ENCODE data around the gene GRIK5. TPM values are rescaled to one million over a fixed set of nuclear protein-coding genes. Genes with fewer than 3 reads are reported as not detected.
A peak's percentile ranks its signal among the peaks of the same experiment; 100 is the strongest.
"Not testable (repeated sequence)": the region's sequence is repeated elsewhere in the genome, so short reads cannot be mapped to it uniquely, and the experiment has no call there.

Gene GRIK5
- polyA plus RNA-seq, 1 experiment, result 0.05 TPM

GRCh38 chr19:41993612-41994483 is 76.2 kb downstream of the GRIK5 start, which contains the start of gene ATP1A3:
ATP1A3 (minus strand) TSS chr19:41994230; CDS start chr19:41994076, 154 bp downstream.
- TF ChIP-seq CTCF (IDR thresholded peaks at IDR 0.05; ENCODE audit: low read depth, low read length), result no peak
- ChIA-PET POLR2A (no interaction called here), CTCF (no interaction called here)
- no peak for DNase-seq (ENCODE audit: low read depth, low spot score)
- Histone ChIP-seq H3K4me3 (ENCODE audit: low read depth, low read length) (peak within 1 kb of the TSS; percentile 22; the same call in 1 of the 2 replicates), H3K27me3 (ENCODE audit: control insufficient read depth, insufficient read depth, low read length) (peaks cover 25% of the 10 kb centered on the region), H3K27ac (ENCODE audit: low read depth, low read length) (no peak within 1 kb of the TSS), H3K9me3 (ENCODE audit: control insufficient read depth, insufficient read depth, low read length) (no peaks in the 10 kb centered on the region)

GRCh38 chr19:41991925-41992569 is 78.0 kb downstream of the GRIK5 start:
- H3K4me3 ChIP-seq (ENCODE audit: low read depth, low read length); H3K9me3 ChIP-seq (ENCODE audit: control insufficient read depth, insufficient read depth, low read length); POLR2A ChIA-PET; H3K27ac ChIP-seq (ENCODE audit: low read depth, low read length); DNase-seq (ENCODE audit: low read depth, low spot score): not testable (repeated sequence)
- peaks cover 19% of the 10 kb centered on the region for H3K27me3 ChIP-seq (ENCODE audit: control insufficient read depth, insufficient read depth, low read length)
- CTCF ChIA-PET, result interaction anchor here (1.6 kb wide), 1 partner anchor 43 kb away, joined by 5 read pairs; no protein-coding TSS in a partner anchor

GRCh38 chr19:41991025-41991424 is 79.0 kb downstream of the GRIK5 start:
- no peak for TF ChIP-seq CTCF (IDR thresholded peaks at IDR 0.05; ENCODE audit: low read depth, low read length)
- Histone ChIP-seq H3K27ac (ENCODE audit: low read depth, low read length) (no peak overlapping the region), H3K27me3 (ENCODE audit: control insufficient read depth, insufficient read depth, low read length) (peaks cover 17% of the 10 kb centered on the region), H3K9me3 (ENCODE audit: control insufficient read depth, insufficient read depth, low read length) (no peaks in the 10 kb centered on the region; the same call in 1 of the 2 replicates), H3K4me3 (ENCODE audit: low read depth, low read length) (no peak overlapping the region)
- DNase-seq (ENCODE audit: low read depth, low spot score), result no peak
- CTCF ChIA-PET, result interaction anchor here (1.6 kb wide), 1 partner anchor 44 kb away, joined by 5 read pairs; no protein-coding TSS in a partner anchor
- POLR2A ChIA-PET, result no interaction called here

GRCh38 chr19:41990615-41991014 is 79.4 kb downstream of the GRIK5 start:
- CTCF ChIA-PET, result no interaction called here
- H3K4me3 ChIP-seq (ENCODE audit: low read depth, low read length), result no peak overlapping the region
- no peak for TF ChIP-seq CTCF (IDR thresholded peaks at IDR 0.05; ENCODE audit: low read depth, low read length)
- H3K27ac ChIP-seq (ENCODE audit: low read depth, low read length), result no peak overlapping the region
- POLR2A ChIA-PET, result no interaction called here
- DNase-seq (ENCODE audit: low read depth, low spot score), result no peak
- peaks cover 20% of the 10 kb centered on the region for H3K27me3 ChIP-seq (ENCODE audit: control insufficient read depth, insufficient read depth, low read length)
- no peaks in the 10 kb centered on the region; the same call in 1 of the 2 replicates for H3K9me3 ChIP-seq (ENCODE audit: control insufficient read depth, insufficient read depth, low read length)

GRCh38 chr19:41990028-41990427 is 80.0 kb downstream of the GRIK5 start:
- no peaks in the 10 kb centered on the region; the same call in 1 of the 2 replicates for H3K9me3 ChIP-seq (ENCODE audit: control insufficient read depth, insufficient read depth, low read length)
- H3K27me3 ChIP-seq (ENCODE audit: control insufficient read depth, insufficient read depth, low read length), result peaks cover 16% of the 10 kb centered on the region
- no peak overlapping the region for H3K4me3 ChIP-seq (ENCODE audit: low read depth, low read length)
- CTCF ChIA-PET, result no interaction called here
- TF ChIP-seq CTCF (IDR thresholded peaks at IDR 0.05; ENCODE audit: low read depth, low read length), result no peak
- no peak overlapping the region for H3K27ac ChIP-seq (ENCODE audit: low read depth, low read length)
- POLR2A ChIA-PET, result no interaction called here
- DNase-seq (ENCODE audit: low read depth, low spot score), result no peak
